A673 (cell line): ENCODE results near the gene SCUBE3. TPM values are rescaled to one million over a fixed set of nuclear protein-coding genes. Genes with fewer than 3 reads are reported as not detected.

Experiments used
- BruUV-seq: library from RNA; stranded (reverse); fragments of 400-500 nt; replicated peaks from 2 replicates; lab custom pipeline; 2021; lab: Mats Ljungman, UMichigan
- CTCF ChIA-PET: fragments of 300-600 bp; sonication (Branson Sonifier 250); formaldehyde crosslinking; loops from one replicate; lab custom pipeline; 2022; ENCODE audit warnings: antibody characterized with exemption; lab: Charles Lee
- POLR2A ChIA-PET: fragments of 300-600 bp; sonication (Branson Sonifier 250); formaldehyde crosslinking; loops from one replicate; lab custom pipeline; 2022; ENCODE audit warnings: antibody characterized with exemption; ENCODE audit not compliant: low non-redundant PET; lab: Charles Lee
- DNase-seq: peaks from one replicate; pipeline ENCODE4 v3.0.0-alpha.2; 2015; ENCODE audit warnings: low spot score
- H3K27ac ChIP-seq: fragments of 200-600 bp; sonication (generic); 2 replicates; pipeline ENCODE4 v1.5.1; 2016; ENCODE audit warnings: mixed run types, low read depth, mild to moderate bottlenecking, mixed read lengths, antibody characterized with exemption, low read length; ENCODE audit not compliant: poor library complexity, severe bottlenecking
- H3K27me3 ChIP-seq: fragments of 200-600 bp; sonication (generic); replicated peaks from 2 replicates; pipeline ENCODE4 v1.6.1; 2017; ENCODE audit warnings: mixed run types, low read depth, mild to moderate bottlenecking, mixed read lengths, antibody characterized with exemption, low read length; ENCODE audit not compliant: insufficient read depth, poor library complexity
- H3K36me3 ChIP-seq: fragments of 200-600 bp; sonication (generic); 2 replicates; pipeline ENCODE4 v1.6.1; 2016; ENCODE audit warnings: mixed run types, mild to moderate bottlenecking, mixed read lengths, antibody characterized with exemption, low read length; ENCODE audit not compliant: insufficient read depth, poor library complexity, severe bottlenecking
- H3K4me1 ChIP-seq: fragments of 200-600 bp; sonication (generic); 2 replicates; pipeline ENCODE4 v1.6.1; 2017; ENCODE audit warnings: mixed run types, mild to moderate bottlenecking, mixed read lengths, antibody characterized with exemption, low read length; ENCODE audit not compliant: insufficient read depth, poor library complexity, severe bottlenecking
- H3K4me3 ChIP-seq: fragments of 200-600 bp; sonication (generic); 2 replicates; pipeline ENCODE4 v1.5.1; 2016; ENCODE audit warnings: low read depth, mixed run types, mild to moderate bottlenecking, mixed read lengths, low read length; ENCODE audit not compliant: poor library complexity, severe bottlenecking
- H3K9me3 ChIP-seq: fragments of 200-600 bp; sonication (generic); 2 replicates; pipeline ENCODE4 v1.6.1; 2016; ENCODE audit warnings: mixed run types, low read depth, mild to moderate bottlenecking, mixed read lengths, antibody characterized with exemption, low read length; ENCODE audit not compliant: poor library complexity, severe bottlenecking
- CTCF ChIP-seq: fragments of 300-800, 200-600 bp; sonication (generic); conservative IDR thresholded peaks from 2 replicates; pipeline ENCODE4 v1.5.1; 2017; ENCODE audit warnings: low read depth, mild to moderate bottlenecking, antibody characterized with exemption, low read length, moderate library complexity, mixed read lengths
- EZH2 ChIP-seq: fragments of 200-600 bp; sonication (generic); IDR thresholded peaks from 2 replicates; pipeline ENCODE4 v1.6.1; 2017; ENCODE audit warnings: borderline replicate concordance, low read depth, mild to moderate bottlenecking, mixed read lengths, antibody characterized with exemption, low read length; ENCODE audit not compliant: poor library complexity, severe bottlenecking
- intact Hi-C: fragments of 100-400 bp; cut with micrococcal nuclease; formaldehyde crosslinking; loops from one replicate; pipeline ENCODE4 v1.10.0; 2022; ENCODE audit not compliant: unreplicated experiment
- total RNA-seq: library from RNA; stranded (reverse); gene quantifications from 2 replicates; pipeline ENCODE4 v1.2.3, GENCODE V29; 2021

SCUBE3 gene
- total RNA-seq, 1 experiment from 2014 or later, result 0.04 TPM

- Histone ChIP-seq H3K27ac (no peak overlapping the region), H3K27me3 (no peaks in the 10 kb centered on the region), H3K4me1 (no peaks in the 10 kb centered on the region), H3K36me3 (no peaks in the 10 kb centered on the region), H3K4me3 (no peak overlapping the region), H3K9me3 (no peaks in the 10 kb centered on the region)
- ChIA-PET CTCF (no interaction called here), POLR2A (no interaction called here)
- DNase-seq, result no peak
- TF ChIP-seq EZH2, result no peak
- TF ChIP-seq CTCF, result no peak
- BruUV-seq, result no TSS peak
- intact Hi-C loops, result loop anchor here (5.0 kb wide), 1 partner anchor 97 kb away; no protein-coding TSS in a partner anchor
Observed at GRCh38 chr6:35244551-35244950, 30.8 kb downstream of the SCUBE3 start.

- Histone ChIP-seq H3K9me3 (no peaks in the 10 kb centered on the region), H3K27me3 (no peaks in the 10 kb centered on the region), H3K4me1 (no peaks in the 10 kb centered on the region), H3K4me3 (no peak overlapping the region), H3K36me3 (no peaks in the 10 kb centered on the region), H3K27ac (no peak overlapping the region)
- CTCF ChIA-PET, result no interaction called here
- intact Hi-C loops, result no loop called here
- no peak for DNase-seq
- POLR2A ChIA-PET, result no interaction called here
- BruUV-seq, result no TSS peak
- no peak for TF ChIP-seq CTCF
- no peak for TF ChIP-seq EZH2
Observed at GRCh38 chr6:35247642-35248231, 34.0 kb downstream of the SCUBE3 start.

DNA sequence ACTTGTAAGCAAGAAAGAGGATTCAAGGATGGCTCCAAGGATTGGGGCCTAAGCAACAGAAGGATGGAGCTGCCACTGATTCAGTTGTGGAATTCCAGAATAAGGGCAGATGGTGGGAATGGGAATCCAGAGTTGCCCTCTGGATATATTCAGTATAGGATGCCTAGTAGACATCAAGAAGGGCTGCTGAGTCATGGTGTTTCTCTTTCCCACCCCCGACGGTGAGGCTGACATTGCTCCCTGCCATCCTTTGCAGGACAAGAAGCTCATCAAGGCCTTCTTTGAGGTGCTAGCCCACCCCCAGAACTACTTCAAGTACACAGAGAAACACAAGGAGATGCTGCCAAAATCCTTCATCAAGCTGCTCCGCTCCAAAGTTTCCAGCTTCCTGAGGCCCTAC is 34.5 kb downstream of the SCUBE3 start:
- POLR2A ChIA-PET, result no interaction called here
- H3K36me3 ChIP-seq, result no peaks in the 10 kb centered on the region
- intact Hi-C loops, result no loop called here
- no peak overlapping the region for H3K4me3 ChIP-seq
- TF ChIP-seq CTCF, result no peak
- no peak for TF ChIP-seq EZH2
- no peaks in the 10 kb centered on the region for H3K9me3 ChIP-seq
- no peak for DNase-seq
- no peak overlapping the region for H3K27ac ChIP-seq
- H3K4me1 ChIP-seq, result no peaks in the 10 kb centered on the region
- H3K27me3 ChIP-seq, result no peaks in the 10 kb centered on the region
- BruUV-seq, result no TSS peak
- CTCF ChIA-PET, result no interaction called here
